GM06990 (cell line): Measurements from ENCODE around the gene ISCA1.

ENCODE experiments used
- DNase-seq: peaks from one replicate; pipeline ENCODE4 v3.0.0-alpha.2; 2011; ENCODE audit not compliant: insufficient read length; ENCODE audit errors: extremely low read depth
- H3K27me3 ChIP-seq: replicated peaks from 2 replicates; pipeline ENCODE4 v1.6.0; 2011; ENCODE audit warnings: low read length; ENCODE audit not compliant: control insufficient read depth, insufficient read depth
- H3K36me3 ChIP-seq: 2 replicates; pipeline ENCODE4 v1.5.1; 2011; ENCODE audit warnings: low read length; ENCODE audit not compliant: control insufficient read depth, insufficient read depth
- H3K4me3 ChIP-seq: replicated peaks from 2 replicates; pipeline ENCODE4 v1.5.1; 2011; ENCODE audit warnings: low read depth, mild to moderate bottlenecking, control low read depth, low read length
- TF ChIP-seq, protein P1 (sequence below): IDR thresholded peaks from 2 replicates; pipeline ENCODE4 v1.5.1; 2011; ENCODE audit warnings: low read length, control low read depth, mild to moderate bottlenecking, inconsistent platforms; ENCODE audit not compliant: insufficient read depth, poor library complexity, severe bottlenecking

ISCA1 gene

GRCh38 chr9:86308687-86309086 lies 26.3 kb upstream of the ISCA1 start:
- H3K36me3 ChIP-seq = peaks cover 16% of the 10 kb centered on the region
- TF ChIP-seq, protein P1, sequence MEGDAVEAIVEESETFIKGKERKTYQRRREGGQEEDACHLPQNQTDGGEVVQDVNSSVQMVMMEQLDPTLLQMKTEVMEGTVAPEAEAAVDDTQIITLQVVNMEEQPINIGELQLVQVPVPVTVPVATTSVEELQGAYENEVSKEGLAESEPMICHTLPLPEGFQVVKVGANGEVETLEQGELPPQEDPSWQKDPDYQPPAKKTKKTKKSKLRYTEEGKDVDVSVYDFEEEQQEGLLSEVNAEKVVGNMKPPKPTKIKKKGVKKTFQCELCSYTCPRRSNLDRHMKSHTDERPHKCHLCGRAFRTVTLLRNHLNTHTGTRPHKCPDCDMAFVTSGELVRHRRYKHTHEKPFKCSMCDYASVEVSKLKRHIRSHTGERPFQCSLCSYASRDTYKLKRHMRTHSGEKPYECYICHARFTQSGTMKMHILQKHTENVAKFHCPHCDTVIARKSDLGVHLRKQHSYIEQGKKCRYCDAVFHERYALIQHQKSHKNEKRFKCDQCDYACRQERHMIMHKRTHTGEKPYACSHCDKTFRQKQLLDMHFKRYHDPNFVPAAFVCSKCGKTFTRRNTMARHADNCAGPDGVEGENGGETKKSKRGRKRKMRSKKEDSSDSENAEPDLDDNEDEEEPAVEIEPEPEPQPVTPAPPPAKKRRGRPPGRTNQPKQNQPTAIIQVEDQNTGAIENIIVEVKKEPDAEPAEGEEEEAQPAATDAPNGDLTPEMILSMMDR = no peak
- no peak for DNase-seq
- H3K27me3 ChIP-seq = no peaks in the 10 kb centered on the region
- H3K4me3 ChIP-seq = no peak overlapping the region

DNA sequence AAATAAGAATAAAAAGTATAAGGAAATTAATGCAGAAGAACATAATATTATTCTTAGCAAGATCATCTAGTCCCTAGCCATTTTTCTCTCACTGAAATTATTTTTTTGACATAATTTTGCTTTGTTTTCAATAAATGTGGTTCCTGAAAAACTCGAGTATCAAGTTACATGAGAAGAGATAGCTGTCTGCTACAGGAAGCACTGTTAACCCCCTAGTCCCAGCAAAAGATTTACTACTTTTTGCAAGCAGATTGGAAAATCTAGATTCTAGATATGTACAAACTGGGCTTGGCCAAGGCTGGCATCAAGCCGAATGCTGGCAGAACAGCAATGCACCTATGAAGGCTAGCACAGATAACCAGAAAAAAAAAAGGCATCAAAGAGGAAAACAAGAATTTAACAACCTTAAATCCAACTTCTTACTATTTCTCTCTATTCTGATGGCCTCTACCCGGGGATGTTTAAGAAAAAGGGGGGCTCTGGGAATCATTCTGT lies 21.9 kb upstream of the ISCA1 start:
- Histone ChIP-seq H3K27me3 (no peaks in the 10 kb centered on the region), H3K36me3 (peaks cover 12% of the 10 kb centered on the region), H3K4me3 (no peak overlapping the region)
- TF ChIP-seq, protein P1 = no peak
- no peak for DNase-seq

GRCh38 chr9:86303316-86303975 lies 21.1 kb upstream of the ISCA1 start:
- TF ChIP-seq, protein P1 = no peak
- H3K27me3 ChIP-seq = no peaks in the 10 kb centered on the region
- peaks cover 19% of the 10 kb centered on the region for H3K36me3 ChIP-seq
- DNase-seq = no peak
- H3K4me3 ChIP-seq = no peak overlapping the region

DNA sequence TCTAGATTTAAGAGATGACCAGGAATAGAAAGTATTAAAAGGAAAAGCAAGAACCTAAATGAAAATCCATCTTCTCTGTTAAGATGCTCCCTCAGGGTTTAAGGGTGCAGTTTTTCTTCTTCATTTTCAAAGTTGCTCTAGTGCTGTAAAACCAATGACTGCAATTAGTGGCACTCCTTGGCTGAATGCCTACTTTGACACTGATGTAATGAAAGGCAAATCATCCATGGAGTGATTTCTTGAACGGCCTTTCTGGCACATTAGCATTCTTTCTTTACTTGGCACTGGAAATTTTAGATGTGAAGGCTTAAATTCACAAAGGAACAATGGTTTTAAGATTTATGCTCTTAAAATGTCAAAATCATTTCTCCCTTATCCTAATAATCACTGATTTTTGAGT lies 19.3 kb upstream of the ISCA1 start:
- no peak for DNase-seq
- no peaks in the 10 kb centered on the region for H3K27me3 ChIP-seq
- TF ChIP-seq, protein P1 = no peak
- no peak overlapping the region for H3K4me3 ChIP-seq
- peaks cover 26% of the 10 kb centered on the region for H3K36me3 ChIP-seq

- no peak for DNase-seq
- TF ChIP-seq, protein P1 = no peak
- Histone ChIP-seq H3K27me3 (no peaks in the 10 kb centered on the region), H3K4me3 (no peak overlapping the region), H3K36me3 (peaks cover 26% of the 10 kb centered on the region)
These were observed 18.4 kb upstream of the ISCA1 start for GRCh38 chr9:86300701-86301100.
